Measurements from ENCODE around the gene AGAP5.

DNA sequence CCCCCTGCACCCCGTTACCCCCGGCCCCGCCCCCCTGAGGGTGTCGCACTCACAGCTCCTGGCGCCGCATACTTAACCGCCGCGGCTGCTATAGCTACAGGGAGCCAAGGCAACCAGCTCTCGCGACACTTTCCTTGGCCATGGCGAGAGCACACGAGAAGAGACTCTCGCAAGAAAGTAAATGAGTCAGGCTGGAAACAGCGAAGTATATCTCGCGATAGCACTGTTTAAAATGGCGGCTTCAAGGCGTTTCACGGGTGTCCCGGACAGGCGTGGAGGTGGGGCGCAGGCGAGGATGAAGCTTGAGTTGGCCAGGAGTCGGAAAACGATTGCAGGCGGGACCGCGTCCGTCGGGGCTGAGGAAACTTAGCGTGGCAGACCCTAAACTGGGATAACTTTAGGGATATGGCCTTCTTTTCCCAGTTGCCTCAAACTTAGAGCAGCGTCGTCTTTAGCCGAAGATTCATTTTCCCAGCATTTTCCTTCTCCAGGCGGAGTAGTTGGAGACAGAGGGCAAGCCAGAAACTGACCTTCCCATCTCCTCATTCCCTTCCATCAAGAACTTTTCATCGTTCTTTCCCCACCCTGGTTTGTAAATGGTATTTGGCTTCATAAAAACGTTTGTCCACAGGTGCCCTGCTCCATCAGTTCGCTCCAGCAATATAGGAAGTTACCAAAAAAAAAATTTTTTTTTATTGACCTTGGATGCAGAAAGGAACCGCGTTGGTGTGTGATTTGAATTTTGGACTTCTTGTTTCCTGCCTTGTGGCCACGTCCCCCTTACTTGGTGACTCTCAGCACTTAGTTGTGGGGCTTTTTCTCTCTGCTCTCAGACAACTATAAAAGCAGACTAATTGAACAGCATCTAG lies 71.8 kb downstream of the AGAP5 start:
- TF ChIP-seq EZH2phosphoT487 (IDR thresholded peaks at IDR 0.05; ENCODE audit: insufficient read depth, low read depth) = no peak
- no peak for TF ChIP-seq EZH2 (IDR thresholded peaks at IDR 0.05; ENCODE audit: insufficient read depth, poor library complexity, severe bottlenecking)
